ENCODE results near the gene ADORA2A.

Gene ADORA2A

DNA sequence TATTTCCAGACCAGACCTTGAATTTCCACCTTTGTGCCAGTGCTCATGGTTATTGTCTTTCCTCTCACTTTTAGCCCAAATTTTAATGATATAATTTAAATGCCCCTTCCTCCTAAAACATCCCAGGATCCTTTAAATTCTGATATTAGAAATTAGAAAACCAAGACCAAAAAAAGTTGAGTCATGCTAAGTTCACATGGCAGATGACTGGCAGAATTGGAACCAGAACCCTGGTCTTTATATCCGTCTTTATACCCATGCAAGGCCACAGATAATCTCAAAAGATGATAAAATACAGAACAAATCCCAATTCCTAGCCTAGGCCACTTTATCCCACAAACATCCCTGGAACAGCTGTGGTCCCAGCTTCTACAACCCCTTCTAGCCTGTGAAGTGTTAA lies 26.5 kb downstream of the ADORA2A start:
- DNase-seq (ENCODE audit: low spot score), result no peak

DNA sequence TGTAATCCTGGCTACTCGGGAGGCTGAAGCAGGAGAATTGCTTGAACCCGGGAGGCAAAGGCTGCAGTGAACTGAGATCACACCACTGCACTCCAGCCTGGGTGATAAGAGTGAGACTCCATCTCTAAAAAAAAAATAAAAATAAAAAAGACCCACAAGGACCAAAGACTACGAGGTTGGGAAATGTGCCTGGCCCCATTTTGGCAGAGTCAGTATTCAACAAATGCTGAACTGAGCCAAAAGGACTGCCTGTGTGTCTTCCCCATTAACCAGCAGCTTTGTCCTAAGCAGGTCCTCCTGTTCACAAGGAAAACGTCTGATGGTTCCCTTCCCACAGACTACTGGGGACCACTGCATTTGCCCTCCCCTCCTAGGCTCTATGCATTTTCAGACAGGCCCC lies 27.6 kb downstream of the ADORA2A start:
- DNase-seq (ENCODE audit: low spot score), result no peak

DNA sequence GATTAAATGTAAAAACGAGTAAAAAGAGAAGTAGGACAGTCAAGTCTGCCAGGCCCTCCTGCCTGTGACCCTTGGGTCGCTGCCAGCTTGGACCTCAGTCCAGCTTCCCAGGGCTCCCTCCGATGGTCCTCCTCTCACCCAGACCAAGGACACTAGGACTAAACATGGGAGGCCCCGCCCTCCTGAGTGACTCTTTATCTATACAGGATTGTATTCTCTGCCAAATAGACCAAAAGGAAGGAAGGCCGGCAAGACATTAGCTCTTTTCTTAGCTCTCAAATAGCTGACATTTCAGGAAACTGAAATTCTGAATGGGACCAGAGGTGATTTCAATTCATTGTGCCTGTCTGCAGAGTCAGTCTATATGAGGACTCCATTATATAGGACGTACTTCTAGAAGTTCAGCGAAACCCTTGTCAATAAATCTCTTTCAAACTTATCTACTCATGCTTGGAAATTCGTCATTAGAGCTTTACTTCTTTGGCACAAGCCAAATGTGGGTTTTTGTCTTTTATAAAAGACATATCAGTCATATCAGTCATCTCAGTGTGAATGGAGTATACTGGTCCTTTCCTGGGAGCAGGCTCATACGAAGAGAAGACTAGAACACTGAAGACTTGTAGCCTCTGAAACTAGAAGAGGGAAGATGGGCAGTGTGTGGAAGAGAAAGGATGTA lies 28.5 kb downstream of the ADORA2A start:
- DNase-seq (ENCODE audit: low spot score), result no peak

DNA sequence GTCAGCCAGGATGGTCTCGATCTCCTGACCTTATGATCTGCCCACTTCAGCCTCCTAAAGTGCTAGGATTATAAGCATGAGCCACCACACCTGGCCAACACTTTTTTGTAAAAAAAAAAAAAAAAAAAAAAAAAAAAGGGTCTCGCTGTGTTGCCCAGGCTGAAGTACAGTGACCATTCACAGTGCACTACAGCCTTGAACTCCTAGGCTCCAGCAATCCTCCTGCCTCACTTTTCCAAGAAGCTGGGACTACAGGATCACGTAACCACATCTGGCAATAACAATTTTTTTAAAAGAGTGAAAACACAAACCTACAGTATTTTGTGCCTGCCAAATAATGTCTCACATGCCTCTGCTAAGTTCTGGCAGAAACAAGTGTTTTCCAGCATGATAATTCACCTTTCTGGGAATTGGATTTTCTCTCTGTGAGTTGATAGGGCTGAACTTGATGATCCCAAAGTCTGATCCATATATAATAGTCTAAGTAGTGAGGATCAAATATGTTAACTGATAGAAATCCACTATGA lies 30.6 kb downstream of the ADORA2A start:
- no peak for DNase-seq (ENCODE audit: low spot score)

DNA sequence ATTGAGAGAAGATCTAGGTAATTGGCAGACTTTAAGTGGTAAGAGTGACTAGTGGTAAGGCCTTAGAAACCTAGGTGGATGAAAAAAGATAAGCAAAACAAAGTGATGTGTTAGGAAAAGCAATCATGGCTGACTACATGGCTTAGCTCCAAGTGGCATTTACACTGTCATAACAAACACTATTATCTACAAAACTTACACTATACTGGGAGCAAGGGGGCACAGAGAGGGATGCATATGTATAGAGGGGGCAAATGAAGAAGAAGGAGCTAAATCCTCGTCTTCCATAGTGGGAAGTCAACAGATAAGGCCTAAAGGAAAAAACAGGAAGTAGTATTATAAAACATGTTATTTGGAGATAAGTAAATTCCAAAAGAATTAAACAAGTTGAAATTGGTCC lies 32.5 kb downstream of the ADORA2A start:
- DNase-seq (ENCODE audit: low spot score), result no peak

DNA sequence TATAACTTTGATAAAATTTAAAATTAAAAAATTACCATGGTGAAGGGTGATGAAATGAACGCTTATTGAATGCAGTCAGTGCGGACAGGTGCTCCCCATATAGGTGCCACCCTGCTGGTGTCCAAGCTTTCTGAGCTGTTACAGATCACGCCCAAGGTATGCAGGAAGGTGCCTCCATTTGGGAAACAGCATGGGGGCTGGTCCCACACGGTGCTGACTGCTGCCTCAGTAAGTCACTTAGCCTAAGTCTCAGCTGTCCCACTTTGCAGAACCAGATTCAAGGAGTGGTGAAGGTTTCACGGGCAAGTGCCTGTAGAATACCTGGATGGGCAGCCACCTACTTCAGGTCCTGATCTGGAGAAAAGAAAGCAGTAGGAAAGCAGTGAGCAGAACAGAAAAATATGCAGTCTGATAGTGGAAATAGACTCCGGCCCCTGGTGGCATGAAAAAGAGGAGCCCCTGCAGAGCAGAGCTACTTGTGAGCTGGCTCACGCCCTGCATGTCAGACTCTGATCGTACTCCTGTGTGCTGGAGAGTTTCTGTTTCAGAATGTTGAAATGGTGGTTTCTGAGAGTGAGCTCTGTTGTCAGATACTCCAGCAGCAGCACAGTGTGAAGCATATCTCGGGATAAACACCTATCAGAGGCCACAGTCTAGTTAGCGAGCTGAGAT lies 33.2 kb downstream of the ADORA2A start:
- no peak for DNase-seq (ENCODE audit: low spot score)

DNA sequence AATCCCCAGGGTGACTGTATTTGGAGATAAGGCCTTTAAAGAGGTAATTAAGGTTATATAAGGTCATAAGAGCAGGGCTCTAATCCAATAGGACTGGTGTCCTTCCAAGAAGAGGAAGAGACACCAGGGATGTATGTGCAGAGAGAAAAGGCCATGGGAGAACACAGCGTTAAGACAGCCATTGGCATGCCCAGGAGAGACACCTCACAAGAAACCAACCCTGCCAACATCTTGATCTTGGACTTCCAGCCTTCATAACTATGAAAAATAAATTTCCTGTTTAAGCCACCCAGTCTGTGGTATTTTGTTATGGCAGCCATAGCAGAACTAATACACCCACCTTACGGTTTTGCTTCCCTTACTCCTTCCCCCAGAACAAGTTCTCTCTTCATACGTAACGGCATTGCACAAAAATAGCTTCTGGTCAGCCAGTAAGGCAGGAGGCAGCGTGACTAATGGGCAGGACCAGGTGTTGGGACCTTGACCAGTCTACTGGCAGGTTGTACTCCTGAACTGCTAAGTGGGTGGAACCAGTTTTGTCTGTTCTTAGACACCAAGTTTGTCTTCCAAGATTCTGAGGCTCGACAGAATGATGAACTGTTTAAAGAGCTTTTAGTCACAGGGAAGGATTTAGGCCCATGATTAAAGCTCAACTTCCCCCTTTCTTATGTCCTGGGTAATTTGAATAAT lies 35.8 kb downstream of the ADORA2A start:
- DNase-seq (ENCODE audit: low spot score), result no peak

DNA sequence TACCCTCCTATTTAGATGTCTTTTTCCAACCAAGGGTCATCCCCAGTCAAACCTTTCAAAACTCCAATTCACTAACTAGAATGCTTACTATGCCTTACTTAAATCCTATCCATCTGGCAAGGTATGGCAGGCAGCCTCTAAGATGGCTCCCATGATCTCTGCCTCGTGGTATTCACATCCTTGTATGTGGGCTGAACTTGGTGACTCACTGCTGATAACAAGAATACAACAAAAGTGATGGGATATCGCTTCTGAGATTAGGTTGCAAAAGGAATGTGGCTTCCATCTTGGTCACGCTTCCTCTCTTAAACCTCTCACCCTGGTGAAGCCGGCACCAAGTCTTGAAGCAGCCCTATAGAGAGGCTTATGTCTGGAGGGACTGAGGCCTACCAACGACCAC lies 38.2 kb downstream of the ADORA2A start:
- peak; percentile 25 for DNase-seq (ENCODE audit: low spot score)

DNA sequence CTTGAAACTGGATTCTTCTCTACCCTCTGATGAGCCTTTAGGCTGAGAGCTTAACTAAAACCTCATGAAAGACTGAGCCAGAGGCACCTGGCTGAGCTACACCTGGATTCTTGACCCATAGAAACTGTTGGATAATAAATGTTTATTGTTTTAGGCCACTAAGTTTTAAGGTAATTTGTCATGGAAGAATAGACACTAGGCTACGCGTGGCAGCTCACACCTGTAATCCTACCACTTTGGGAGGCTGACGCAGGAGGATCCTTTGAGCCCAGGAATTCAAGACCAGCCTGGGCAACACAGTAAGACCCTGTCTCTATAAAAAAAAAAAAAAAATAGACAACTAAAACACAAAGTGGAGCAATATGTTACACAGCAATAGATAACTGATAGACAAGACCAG lies 38.6 kb downstream of the ADORA2A start:
- DNase-seq (ENCODE audit: low spot score), result no peak

DNA sequence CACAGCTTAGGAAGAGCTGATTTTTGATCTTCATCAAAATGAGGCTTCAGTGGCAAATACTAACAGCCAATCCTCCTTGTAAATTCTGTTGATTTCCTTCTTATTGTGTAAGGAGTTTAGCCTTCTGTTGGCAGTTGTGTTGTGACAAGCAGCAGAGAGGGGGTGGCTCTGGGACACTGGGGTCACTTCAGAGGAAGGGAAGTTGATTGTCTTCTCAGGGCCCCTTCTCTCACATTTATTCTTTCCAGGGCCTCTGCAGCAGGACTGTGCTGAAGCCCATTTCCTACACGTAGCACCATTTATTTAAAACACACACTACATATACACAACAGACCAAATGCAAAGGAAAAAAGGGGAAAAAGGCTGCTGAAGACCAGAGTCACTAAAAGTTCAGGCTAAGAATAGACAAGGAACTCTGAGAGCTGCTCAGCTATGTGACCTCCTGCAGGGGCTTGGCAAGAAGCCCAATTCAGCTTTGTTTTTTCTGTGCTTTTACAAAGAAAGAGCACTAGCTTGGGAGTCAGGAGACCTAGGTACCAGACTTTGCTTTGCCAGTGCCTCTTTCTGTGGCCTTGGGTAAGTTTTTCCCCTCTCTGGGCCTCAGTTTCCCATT lies 39.4 kb downstream of the ADORA2A start:
- no peak for DNase-seq (ENCODE audit: low spot score)

DNA sequence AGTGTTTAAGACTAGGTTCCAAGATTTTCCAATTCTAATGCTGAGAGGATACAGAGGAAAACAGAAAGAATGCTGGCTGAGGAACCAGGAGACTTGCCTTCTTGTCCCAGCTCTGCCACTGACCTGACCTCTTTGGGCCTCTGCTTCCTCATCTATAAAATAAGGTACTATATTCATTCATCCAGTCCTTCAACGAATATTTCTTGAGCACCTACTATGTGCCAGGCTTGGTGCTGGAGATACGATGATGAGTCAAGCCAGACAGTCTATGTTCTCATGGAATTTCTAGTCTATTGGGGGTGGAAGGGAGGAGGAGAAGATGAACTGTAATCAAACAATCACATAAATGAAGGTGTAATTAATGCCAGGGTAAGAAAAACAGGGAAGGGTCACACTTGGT lies 39.9 kb downstream of the ADORA2A start:
- DNase-seq (ENCODE audit: low spot score), result no peak

DNA sequence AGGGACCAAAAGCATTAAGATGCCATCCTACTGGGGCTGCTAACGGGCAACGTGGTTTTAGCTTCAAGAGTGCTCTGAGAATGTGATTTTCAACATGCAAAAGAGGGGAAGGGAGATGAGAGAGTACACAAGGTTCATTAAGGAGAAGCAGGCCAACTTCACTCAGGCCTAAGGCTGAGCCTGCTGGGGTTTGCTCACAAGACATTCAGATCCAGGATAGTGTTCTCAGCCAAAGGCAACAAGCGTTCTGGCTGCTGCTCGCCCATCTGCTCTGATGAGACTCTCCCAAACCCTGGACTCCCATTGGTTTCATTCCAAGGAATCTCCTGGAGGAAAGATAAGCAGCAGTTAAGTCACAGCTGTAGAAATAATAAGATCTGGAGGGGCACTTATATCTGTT lies 44.2 kb downstream of the ADORA2A start:
- no peak for DNase-seq (ENCODE audit: low spot score)

DNA sequence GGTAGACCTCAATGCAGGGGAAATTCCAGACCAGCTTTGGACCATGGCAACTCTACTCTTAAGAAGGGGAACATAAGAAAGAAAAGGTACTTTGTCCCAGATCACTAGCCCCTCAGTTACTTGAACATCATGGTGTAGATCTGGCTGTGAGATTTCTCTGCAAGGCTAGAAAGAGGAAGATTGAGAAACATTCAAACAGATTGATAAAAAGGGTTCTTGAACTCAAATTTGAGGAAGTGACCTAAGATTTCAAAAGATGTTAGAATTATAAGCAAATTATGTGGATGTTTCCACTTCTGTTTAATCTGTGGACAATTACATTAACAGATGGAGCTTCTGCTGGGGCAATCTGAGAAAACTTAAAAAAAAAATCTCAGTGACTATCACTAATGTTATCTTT lies 45.9 kb downstream of the ADORA2A start:
- no peak for DNase-seq (ENCODE audit: low spot score)

DNA sequence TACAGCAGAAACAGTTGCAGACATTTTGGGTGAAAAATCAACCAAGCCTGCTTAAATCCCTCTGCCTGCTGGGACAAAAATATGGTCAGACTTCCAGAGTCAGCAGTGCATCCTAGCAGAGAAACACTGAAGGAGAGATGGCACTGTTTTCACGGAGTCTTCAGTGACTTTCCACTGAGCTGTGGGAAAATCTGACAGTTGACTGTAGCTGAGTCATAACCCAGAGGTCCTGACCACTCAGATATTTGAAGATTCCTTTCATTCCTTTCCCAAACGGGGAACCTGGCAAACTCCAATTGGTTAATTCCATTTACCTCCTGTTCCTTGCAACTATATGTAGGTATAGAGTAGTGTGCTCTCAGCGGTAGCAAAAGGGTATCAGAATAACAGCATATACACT lies 46.8 kb downstream of the ADORA2A start:
- DNase-seq (ENCODE audit: low spot score), result peak; percentile 39

DNA sequence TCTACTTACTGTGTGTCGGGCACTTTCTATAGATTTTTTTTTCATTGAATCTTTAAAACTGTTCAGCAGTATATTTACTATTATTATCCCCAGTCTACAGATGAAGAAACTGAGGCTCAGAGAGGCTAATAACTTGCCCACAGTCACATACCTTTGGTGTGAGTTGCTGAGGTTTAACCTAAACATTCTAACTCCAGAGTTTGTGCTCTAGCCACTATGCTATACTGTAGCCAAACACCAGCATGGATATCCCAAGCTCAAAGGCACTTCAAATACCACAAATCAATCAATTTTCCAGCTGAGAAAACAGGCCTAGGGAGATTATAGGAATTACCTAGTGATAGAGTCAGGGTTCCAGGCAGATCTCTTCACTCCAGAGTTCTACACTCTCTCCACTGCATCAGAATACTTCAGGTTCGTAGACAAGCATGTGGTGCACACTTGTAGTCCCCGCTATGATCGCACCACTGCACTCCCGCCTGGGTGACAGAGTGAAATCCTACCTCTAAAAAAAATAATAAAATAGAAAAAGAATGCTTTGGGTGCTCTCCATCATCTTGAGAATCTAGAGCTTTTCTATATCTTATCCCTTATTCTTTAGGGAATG lies 47.4 kb downstream of the ADORA2A start:
- DNase-seq (ENCODE audit: low spot score), result no peak

DNA sequence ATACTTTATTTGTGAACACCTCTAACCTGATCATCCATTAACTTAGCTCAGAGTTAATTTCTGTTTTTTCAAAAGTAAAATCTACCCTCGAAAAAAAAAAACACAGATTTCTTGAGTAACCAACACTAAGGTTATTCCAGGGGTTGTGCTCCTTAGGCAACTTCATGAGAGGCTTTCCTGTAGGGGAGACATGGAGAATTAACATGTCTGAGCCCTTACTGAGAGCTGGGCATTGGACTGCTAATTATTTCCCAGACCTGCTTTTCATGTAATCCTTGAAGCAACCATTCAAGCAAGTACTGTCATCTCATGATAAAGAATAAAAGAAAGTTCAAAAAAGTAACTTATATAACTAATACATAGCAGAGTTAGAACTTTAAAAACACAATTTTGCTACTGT lies 54.2 kb downstream of the ADORA2A start:
- DNase-seq (ENCODE audit: low spot score), result no peak

DNA sequence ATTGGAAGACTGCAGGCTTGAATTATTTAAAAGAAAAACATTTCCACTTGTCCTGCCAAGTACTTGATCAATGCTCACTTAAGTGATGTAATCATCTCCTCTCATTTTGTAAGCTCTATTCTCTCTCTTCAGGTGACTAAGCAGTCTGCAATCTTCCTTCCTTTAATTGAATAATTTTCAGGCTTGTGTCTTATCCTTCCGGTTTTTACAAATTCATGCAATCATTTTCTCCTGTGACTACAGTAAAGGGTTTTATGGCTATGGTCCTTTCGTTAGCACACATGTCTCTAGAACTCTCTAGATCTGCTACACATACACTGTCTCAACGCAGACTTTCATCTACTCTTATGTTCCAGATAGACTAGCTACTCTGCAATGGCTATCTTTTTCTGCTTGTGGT lies 55.2 kb downstream of the ADORA2A start:
- peak; percentile 32 for DNase-seq (ENCODE audit: low spot score)

DNA sequence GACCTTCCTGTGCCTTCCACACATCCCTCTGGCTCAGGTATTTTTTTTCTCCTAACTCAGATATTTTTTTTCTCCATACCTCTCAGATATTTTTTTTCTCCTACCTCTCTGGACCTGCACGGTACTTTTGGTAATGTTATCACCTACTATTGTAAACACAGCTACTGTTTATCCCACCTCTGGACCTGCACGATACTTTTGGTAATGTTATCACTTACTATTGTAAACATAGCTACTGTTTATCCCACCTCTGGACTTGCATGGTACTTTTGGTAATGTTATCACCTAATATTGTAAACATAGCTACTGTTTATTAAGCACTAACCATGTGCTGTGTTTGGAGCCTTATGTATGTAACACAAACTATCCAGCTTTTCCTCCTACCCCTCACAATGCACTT lies 55.6 kb downstream of the ADORA2A start:
- DNase-seq (ENCODE audit: low spot score), result no peak

DNA sequence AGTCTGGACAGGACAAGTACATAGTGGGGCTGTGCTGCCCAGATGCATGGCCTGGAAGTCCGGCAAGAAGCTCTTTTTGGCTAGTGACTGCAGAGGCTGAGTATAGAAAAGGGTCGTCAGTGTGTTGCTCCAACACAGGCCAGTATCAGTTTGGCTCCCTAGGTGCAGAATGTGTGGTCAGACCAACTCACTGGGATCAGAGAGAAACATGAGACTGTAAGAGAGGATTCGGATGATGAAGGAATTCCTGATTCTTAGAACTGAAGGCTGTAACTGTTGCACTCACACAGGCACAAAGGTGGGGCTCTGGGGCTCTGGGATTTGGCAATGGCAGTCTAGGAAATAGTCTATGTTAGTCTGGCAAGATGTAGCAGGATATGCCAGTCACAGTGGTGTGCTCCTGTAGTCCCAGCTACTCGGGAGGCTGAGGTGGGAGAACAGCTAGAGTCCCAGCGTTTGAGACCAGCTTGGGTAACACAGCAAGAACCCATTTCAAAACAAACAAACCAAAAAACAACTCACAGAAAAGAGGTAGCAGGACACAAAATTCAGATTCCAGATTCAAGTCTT lies 56.7 kb downstream of the ADORA2A start:
- DNase-seq (ENCODE audit: low spot score), result no peak

DNA sequence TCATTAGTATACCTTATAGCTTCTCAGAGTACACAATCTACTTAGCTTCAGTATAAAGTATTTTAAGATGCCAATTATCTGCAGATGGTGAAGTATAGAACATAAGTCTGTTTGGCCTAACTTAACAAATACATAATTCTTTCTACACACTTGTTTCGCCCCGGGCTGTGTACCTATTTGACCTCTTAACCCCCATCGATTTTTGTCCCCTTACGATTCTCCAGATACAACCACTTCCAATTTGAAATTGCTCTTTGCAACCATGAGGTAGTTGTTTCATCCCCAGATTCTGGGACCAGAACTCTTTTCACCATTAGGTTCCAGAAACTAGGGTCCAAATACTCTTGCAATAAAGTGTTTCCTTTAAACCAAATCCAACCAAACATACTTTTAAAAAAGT lies 57.8 kb downstream of the ADORA2A start:
- no peak for DNase-seq (ENCODE audit: low spot score)

DNA sequence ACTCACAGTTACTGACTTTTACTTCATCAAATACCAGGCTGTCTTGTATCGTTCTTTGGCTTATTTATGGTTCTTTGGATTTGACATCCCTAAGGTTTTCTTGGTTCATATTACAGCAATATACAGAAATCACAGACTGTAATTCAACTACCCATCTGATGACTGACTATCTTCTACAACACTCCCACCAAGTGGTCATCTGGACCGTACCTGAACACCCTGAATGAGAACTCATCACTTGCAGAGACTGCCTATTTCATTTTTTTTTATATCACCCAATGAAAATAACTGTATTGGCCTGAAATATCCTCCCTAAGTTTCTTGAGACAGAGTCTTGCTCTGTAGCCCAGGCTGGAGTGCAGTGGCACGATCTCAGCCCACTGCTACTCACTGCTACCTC lies 58.2 kb downstream of the ADORA2A start:
- no peak for DNase-seq (ENCODE audit: low spot score)

DNA sequence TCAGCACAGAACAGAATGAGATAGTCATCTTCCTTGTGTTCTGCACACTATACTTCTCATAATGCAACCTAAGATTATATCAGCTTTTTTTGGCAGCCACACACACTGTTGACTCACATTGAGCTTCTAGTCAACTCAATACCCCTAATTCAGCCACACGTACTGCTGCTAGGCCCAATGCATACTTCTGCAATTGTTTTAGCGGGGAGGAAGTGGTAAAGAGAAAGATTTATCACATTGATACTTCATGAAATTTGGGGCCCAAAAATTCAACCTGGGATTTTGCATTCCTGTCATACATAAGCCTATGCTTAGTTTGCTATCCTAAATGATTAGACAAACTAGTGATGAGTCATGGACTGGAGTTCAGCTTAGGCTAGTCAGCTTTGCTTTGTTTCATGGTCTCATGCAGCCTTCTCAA lies 59.1 kb downstream of the ADORA2A start:
- DNase-seq (ENCODE audit: low spot score), result peak; percentile 32
